Breast epithelium (tissue), 4 donors: ENCODE results near the gene ZNF664. TPM values are rescaled to one million over a fixed set of nuclear protein-coding genes. Genes with fewer than 3 reads are reported as not detected.

ENCODE experiments used
- DNase-seq, 2 donors: peaks; one replicate each; pipeline ENCODE4 v3.0.0-alpha.2; 2019; ENCODE audit warnings: low spot score in 2 of 2
- H3K27ac ChIP-seq, 2 donors: fragments of 200-600 bp; sonication (generic) in 1 of 2; one replicate each; pipeline ENCODE4 v1.5.1; 2016 to 2019; ENCODE audit warnings: mild to moderate bottlenecking in 1 of 2
- H3K27me3 ChIP-seq, 2 donors: fragments of 200-600 bp; sonication (generic) in 1 of 2; one replicate each; pipeline versions ENCODE4 v1.5.1 to v1.6.0; 2017 to 2019; ENCODE audit warnings: control low read depth in 1 of 2, mild to moderate bottlenecking in 1 of 2
- H3K36me3 ChIP-seq: fragments of 200-600 bp; one replicate; pipeline ENCODE4 v1.5.1; 2019
- H3K4me1 ChIP-seq, 2 donors: fragments of 200-600 bp; sonication (generic); one replicate each; pipeline ENCODE4 v1.5.1; 2016 to 2019; ENCODE audit warnings: control low read depth in 1 of 2
- H3K4me3 ChIP-seq, 3 donors: fragments of 200-600 bp; sonication (generic); 1 replicate in 2 of 3; 2 replicates in 1 of 3; pipeline ENCODE4 v1.5.1; 2016 to 2019; ENCODE audit warnings: mild to moderate bottlenecking in 3 of 3, moderate library complexity in 2 of 3
- H3K9me3 ChIP-seq, 2 donors: fragments of 200-600 bp; sonication (generic) in 1 of 2; one replicate each; pipeline ENCODE4 v1.5.1; 2016 to 2019; ENCODE audit warnings: control low read depth in 1 of 2
- CTCF ChIP-seq, 3 donors: fragments of 450-650 bp; IDR thresholded peaks; one replicate each; pipeline ENCODE4 v1.5.1; 2016 to 2017; ENCODE audit warnings: antibody characterized with exemption in 3 of 3, mild to moderate bottlenecking in 3 of 3, moderate library complexity in 3 of 3
- POLR2A ChIP-seq: fragments of 450-650 bp; IDR thresholded peaks from one replicate; pipeline ENCODE4 v1.6.1; 2016; ENCODE audit warnings: antibody characterized with exemption, mild to moderate bottlenecking, moderate library complexity
- POLR2AphosphoS5 ChIP-seq, 3 donors: sonication (generic); formaldehyde crosslinking; IDR thresholded peaks; one replicate each; pipeline ENCODE4 v1.6.1; 2017; ENCODE audit warnings: antibody characterized with exemption in 3 of 3
- intact Hi-C: fragments of 100-400 bp; cut with DNase I; formaldehyde crosslinking; loops from one replicate; pipeline ENCODE4 v1.15.1; 2023; ENCODE audit warnings: low total_unique reads
- total RNA-seq, 3 donors: library from RNA; depleted of rRNA; stranded (reverse); fragments of >200 nt; gene quantifications; one replicate each; pipeline ENCODE4 v1.1.0, GENCODE V29; 2016

Gene ZNF664
- total RNA-seq, 3 donors from 2014 or later = 78.3 to 113 (median 97.8) TPM

- intact Hi-C loops = no loop called here
These were observed 11.2 kb upstream of the ZNF664 start for GRCh38 chr12:123961585-123962345.

GRCh38 chr12:123962513-123962912, 10.5 kb upstream of the ZNF664 start:
- intact Hi-C loops = no loop called here
- no peak overlapping the region for H3K27ac ChIP-seq
- no peak overlapping the region for H3K4me3 ChIP-seq
- TF ChIP-seq POLR2AphosphoS5 (IDR thresholded peaks at IDR 0.05) = no peak
- TF ChIP-seq POLR2A = no peak
- TF ChIP-seq CTCF (IDR thresholded peaks at IDR 0.05) = no peak
- H3K36me3 ChIP-seq = no peaks in the 10 kb centered on the region
- H3K4me1 ChIP-seq = no peaks in the 10 kb centered on the region
- H3K27me3 ChIP-seq = no peaks in the 10 kb centered on the region
- no peaks in the 10 kb centered on the region for H3K9me3 ChIP-seq
- DNase-seq = no peak

More at GRCh38 chr12:123961585-123962345, 11.2 kb upstream of the ZNF664 start:
- no peak overlapping the region for H3K4me3 ChIP-seq
- no peak overlapping the region for H3K27ac ChIP-seq
- TF ChIP-seq POLR2A (no peak), POLR2AphosphoS5 (IDR thresholded peaks at IDR 0.05) (no peak), CTCF (IDR thresholded peaks at IDR 0.05) (no peak)
- no peaks in the 10 kb centered on the region for H3K27me3 ChIP-seq
- no peaks in the 10 kb centered on the region for H3K9me3 ChIP-seq
- no peaks in the 10 kb centered on the region for H3K36me3 ChIP-seq
- no peak for DNase-seq
- no peaks in the 10 kb centered on the region for H3K4me1 ChIP-seq

GRCh38 chr12:123963821-123964220, 9.2 kb upstream of the ZNF664 start:
- H3K4me3 ChIP-seq = no peak overlapping the region
- no peaks in the 10 kb centered on the region for H3K36me3 ChIP-seq
- no peak for TF ChIP-seq CTCF (IDR thresholded peaks at IDR 0.05)
- TF ChIP-seq POLR2AphosphoS5 (IDR thresholded peaks at IDR 0.05) = no peak
- no peak for TF ChIP-seq POLR2A
- H3K27ac ChIP-seq = no peak overlapping the region
- DNase-seq = no peak
- intact Hi-C loops = no loop called here
- H3K27me3 ChIP-seq = no peaks in the 10 kb centered on the region
- H3K4me1 ChIP-seq = no peaks in the 10 kb centered on the region
- H3K9me3 ChIP-seq = no peaks in the 10 kb centered on the region

GRCh38 chr12:123965382-123965781, 7.6 kb upstream of the ZNF664 start:
- Histone ChIP-seq H3K27ac (no peak overlapping the region), H3K9me3 (no peaks in the 10 kb centered on the region), H3K4me3 (no peak overlapping the region), H3K27me3 (no peaks in the 10 kb centered on the region), H3K36me3 (no peaks in the 10 kb centered on the region), H3K4me1 (no peaks in the 10 kb centered on the region)
- no peak for DNase-seq
- intact Hi-C loops = no loop called here
- TF ChIP-seq CTCF (IDR thresholded peaks at IDR 0.05) (no peak), POLR2AphosphoS5 (IDR thresholded peaks at IDR 0.05) (no peak), POLR2A (no peak)

- no peaks in the 10 kb centered on the region for H3K36me3 ChIP-seq
- TF ChIP-seq POLR2AphosphoS5 (IDR thresholded peaks at IDR 0.05) (no peak), CTCF (IDR thresholded peaks at IDR 0.05) (no peak), POLR2A (no peak)
- no peaks in the 10 kb centered on the region for H3K27me3 ChIP-seq
- no peak for DNase-seq
- no peaks in the 10 kb centered on the region for H3K4me1 ChIP-seq
- no peaks in the 10 kb centered on the region for H3K9me3 ChIP-seq
- no peak overlapping the region for H3K27ac ChIP-seq
- no peak overlapping the region for H3K4me3 ChIP-seq
- intact Hi-C loops = no loop called here
These were observed 6.4 kb upstream of the ZNF664 start for GRCh38 chr12:123966596-123966995.
